Liver (tissue), 3 donors: ENCODE measurements around the gene FBXW9.

Experiments
- FOXA1 ChIP-seq: IDR thresholded peaks from 2 replicates; pipeline ENCODE4 v1.6.1; 2016; ENCODE audit warnings: antibody characterized with exemption
- HNF4G ChIP-seq: IDR thresholded peaks from 2 replicates; pipeline ENCODE4 v1.6.1; 2016; ENCODE audit warnings: antibody characterized with exemption
- TAF1 ChIP-seq: conservative IDR thresholded peaks from 2 replicates; pipeline ENCODE4 v1.6.1; 2016; ENCODE audit warnings: antibody characterized with exemption, mild to moderate bottlenecking
- YY1 ChIP-seq: IDR thresholded peaks from 2 replicates; pipeline ENCODE4 v1.6.1; 2016; ENCODE audit warnings: antibody characterized with exemption, mild to moderate bottlenecking
- TF ChIP-seq, protein P1 (sequence below): fragments of 150-350 bp; IDR thresholded peaks from 2 replicates; pipeline ENCODE4 v1.5.1; 2017; ENCODE audit warnings: improper control_type of control experiment, low read depth, low read length; ENCODE audit not compliant: missing input control
- donor health status: healthy.
- donor health status: healthy.

DNA sequence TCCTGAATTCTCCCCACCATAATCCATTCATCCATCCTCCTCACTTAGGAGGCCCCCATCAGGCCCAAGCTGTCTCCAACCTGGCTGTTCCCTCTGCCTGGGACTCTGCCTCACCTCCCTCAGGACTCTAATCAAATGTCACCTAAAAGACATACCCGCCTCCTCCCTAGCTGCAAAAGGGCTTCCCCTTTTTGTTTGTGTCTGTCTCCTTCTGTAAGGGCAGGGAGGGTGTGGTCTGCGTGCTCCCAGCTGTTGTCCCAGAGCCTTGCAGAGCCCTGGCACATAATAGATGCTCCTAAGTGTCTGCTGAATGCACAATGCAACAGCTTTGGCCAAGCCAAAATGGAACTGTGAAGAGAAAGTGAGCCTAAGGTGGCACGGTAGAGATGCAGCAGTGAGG, 33.6 kb upstream of the FBXW9 start:
- TF ChIP-seq, protein P1, sequence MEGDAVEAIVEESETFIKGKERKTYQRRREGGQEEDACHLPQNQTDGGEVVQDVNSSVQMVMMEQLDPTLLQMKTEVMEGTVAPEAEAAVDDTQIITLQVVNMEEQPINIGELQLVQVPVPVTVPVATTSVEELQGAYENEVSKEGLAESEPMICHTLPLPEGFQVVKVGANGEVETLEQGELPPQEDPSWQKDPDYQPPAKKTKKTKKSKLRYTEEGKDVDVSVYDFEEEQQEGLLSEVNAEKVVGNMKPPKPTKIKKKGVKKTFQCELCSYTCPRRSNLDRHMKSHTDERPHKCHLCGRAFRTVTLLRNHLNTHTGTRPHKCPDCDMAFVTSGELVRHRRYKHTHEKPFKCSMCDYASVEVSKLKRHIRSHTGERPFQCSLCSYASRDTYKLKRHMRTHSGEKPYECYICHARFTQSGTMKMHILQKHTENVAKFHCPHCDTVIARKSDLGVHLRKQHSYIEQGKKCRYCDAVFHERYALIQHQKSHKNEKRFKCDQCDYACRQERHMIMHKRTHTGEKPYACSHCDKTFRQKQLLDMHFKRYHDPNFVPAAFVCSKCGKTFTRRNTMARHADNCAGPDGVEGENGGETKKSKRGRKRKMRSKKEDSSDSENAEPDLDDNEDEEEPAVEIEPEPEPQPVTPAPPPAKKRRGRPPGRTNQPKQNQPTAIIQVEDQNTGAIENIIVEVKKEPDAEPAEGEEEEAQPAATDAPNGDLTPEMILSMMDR, result no peak
- no peak for TF ChIP-seq YY1
- no peak for TF ChIP-seq FOXA1
- no peak for TF ChIP-seq HNF4G
- no peak for TF ChIP-seq TAF1
